ENCODE results near the gene ROCK1. TPM values are rescaled to one million over a fixed set of nuclear protein-coding genes. Genes with fewer than 3 reads are reported as not detected.
"Not testable (repeated sequence)": the region's sequence is repeated elsewhere in the genome, so short reads cannot be mapped to it uniquely, and the experiment has no call there.

ROCK1 gene
- total RNA-seq, 1 donor from 2014 or later: 59.5 TPM

GRCh38 chr18:21054252-21054821 is 57.3 kb downstream of the ROCK1 start:
- no peak for DNase-seq (ENCODE audit: low spot score)

- DNase-seq (ENCODE audit: low spot score): peak; percentile 83
These were observed 58.5 kb downstream of the ROCK1 start for GRCh38 chr18:21053127-21053526.

- no peak for DNase-seq (ENCODE audit: low spot score)
These were observed 59.2 kb downstream of the ROCK1 start for GRCh38 chr18:21052385-21052784.

DNA sequence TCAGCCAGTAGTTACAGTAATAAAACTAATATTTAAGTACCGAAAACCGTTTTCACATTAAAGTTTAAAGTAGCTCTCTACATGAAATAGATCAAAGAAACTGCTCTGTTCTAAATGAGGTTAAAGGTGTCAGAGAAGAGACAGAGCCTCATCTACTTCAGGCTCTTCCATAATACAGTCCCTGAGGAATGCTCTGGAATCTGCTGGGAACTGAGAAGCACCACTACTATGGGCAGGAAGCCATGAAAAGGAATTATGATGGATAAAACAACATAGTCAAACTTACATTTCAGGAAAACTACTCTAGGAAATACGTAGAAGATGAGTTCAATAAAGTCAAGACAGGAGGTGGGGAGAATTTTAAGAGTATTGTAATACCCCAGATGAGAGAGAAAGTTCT is 60.0 kb downstream of the ROCK1 start:
- DNase-seq (ENCODE audit: low spot score): peak; percentile 47

GRCh38 chr18:21049306-21049705 is 62.3 kb downstream of the ROCK1 start:
- no peak for DNase-seq (ENCODE audit: low spot score)

GRCh38 chr18:21047126-21047525 is 64.5 kb downstream of the ROCK1 start:
- DNase-seq (ENCODE audit: low spot score): no peak

GRCh38 chr18:21040466-21040865 is 71.1 kb downstream of the ROCK1 start:
- no peak for DNase-seq (ENCODE audit: low spot score)

DNA sequence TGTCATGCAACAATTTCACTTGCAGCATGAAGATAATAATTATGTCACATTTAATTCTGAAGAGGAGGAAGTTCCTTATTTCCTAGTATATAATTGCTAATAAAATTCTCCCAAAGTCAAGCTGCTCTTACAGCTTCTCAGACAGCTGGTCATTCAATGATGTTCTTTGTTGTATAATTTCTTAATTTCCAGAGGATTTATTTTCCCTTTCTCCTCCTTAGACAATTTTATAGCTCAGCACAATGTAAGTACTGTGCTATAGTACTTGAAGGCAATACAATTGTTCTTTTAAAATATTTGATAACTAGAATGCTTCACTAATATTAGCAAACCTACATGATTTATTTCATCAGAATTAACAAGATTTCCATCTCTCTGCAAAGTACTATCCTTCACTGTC is 73.4 kb downstream of the ROCK1 start:
- DNase-seq (ENCODE audit: low spot score): no peak

GRCh38 chr18:21031845-21032244 is 79.8 kb downstream of the ROCK1 start:
- no peak for DNase-seq (ENCODE audit: low spot score)

DNA sequence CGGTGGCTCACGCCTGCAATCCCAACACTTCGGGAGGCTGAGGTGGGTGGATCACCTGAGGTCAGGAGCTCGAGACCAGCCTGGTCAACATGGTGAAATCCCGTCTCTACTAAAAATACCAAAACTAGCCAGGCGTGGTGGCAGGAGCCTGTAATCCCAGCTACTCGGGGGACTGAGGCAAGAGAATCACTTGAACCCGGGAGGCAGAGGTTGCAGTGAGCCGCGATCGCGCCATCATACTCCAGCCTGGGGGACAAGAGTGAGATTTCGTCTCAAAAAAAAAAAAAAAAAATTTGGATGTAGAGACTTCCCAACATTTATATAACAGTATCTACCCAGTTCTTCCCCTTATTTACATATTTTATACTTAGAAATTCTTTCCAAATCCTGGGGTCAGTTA is 93.4 kb downstream of the ROCK1 start:
- DNase-seq (ENCODE audit: low spot score): not testable (repeated sequence)

DNA sequence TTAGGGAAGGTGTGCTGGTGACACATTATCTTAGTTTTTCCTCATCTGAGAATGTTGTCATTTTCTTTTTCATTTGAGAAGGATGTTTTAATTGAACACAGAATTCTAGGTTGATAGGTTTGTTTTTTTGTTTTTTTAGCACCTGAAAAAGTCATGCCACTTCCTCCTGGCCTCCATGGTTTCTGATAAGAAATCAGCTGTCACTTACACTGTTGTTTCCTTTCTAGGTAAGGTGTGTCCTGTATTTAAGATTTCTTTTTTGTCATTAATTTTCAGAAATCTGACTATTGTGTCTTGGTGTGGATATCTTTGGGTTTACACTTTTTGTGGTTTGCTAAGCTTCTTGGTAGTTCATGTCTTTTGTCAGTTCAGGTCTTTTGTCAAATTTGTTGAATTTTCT is 99.3 kb downstream of the ROCK1 start:
- no peak for DNase-seq (ENCODE audit: low spot score)

DNA sequence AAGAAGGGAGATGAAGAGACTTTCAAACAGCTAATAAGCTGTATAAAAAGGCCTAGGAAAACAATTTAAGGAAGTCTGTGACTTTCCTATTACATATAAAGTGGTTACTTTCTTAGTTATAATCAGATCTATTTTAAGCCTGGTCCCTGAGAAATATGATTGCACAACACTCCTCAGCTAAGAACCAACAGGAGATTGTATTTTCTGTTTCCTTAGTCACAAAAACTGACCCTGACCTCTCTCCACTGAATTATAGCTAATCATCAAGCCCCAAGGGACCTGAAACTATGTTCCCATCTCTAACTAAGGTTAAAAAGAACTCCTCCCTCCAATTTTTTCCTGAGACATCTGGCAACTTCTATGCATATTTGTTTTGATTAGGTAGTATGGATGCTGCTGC is 106.9 kb downstream of the ROCK1 start:
- peak; percentile 40 for DNase-seq (ENCODE audit: low spot score)

GRCh38 chr18:21000667-21001066 is 110.9 kb downstream of the ROCK1 start:
- DNase-seq (ENCODE audit: low spot score): no peak

DNA sequence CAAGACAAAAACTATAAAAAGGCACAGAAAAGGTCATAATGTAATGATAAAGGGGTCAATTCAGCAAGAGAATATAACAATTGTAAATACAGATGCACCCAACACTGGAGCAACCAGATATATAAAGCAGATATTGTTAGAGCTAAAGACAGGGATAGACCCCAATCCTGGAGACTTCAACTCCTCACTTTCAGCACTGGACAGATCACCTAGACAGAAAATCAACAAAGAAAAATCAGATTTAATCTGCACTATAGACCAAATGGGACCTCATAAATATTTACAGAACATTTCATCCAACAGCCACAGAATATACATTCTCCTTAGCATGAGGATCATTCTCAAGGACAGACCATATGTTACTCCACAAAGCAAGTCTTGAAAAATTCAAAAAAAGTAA is 114.2 kb downstream of the ROCK1 start:
- DNase-seq (ENCODE audit: low spot score): no peak

DNA sequence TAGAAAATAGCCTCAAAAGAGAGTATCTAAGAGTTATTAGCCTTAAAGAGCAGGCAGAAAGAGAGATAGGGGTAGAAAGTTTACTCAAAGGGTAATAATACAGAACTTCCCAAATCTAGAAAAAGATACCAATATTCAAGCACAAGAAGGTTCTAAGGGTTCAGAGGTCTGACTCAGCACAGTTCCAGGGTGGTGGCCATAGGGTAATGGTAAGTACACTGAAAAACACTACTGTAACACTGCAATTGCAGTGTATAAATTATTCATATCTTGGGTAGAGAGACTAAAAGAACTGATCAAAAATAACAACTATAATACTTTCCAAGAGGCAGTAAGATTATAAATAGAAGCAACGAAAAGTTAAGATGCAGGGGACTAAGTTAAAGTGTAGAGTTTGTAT is 115.2 kb downstream of the ROCK1 start:
- no peak for DNase-seq (ENCODE audit: low spot score)

DNA sequence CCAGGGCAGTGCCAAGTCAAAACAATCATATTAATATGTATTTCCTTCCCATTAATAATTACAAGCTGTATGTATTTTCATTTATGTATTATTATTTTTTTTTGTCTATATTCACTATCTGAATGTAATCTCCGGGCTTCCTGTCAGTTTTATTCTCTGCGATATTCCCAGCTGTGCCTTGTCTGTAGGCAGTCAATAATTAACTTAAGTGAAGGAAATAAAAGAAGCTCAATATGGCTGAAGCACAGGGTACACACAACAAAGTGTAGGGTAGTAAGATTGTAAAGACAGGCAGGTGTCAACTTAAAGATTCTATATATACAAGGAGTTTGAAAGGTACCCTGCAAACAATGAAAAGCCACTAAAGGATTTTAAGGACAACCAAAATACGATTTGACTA is 122.9 kb downstream of the ROCK1 start:
- DNase-seq (ENCODE audit: low spot score): no peak

DNA sequence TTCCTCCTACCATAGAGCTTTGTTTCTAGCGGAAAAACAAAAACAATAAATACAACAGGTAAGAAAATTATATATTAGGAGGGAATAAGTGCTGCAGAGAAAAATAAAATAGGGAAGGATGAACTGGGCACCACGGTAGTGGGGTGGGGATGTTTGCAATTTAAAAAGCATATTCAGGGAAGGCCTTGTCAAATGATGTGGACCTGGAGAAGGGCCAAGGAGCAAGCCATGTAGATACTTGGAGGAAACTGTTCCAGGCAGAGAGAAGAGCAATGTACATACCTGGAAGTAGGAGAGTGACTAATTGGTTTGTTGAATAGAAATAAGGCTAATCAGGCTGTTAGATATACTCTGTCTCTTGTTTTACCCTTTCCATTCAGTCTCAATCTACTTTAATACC is 136.5 kb downstream of the ROCK1 start:
- DNase-seq (ENCODE audit: low spot score): no peak

DNA sequence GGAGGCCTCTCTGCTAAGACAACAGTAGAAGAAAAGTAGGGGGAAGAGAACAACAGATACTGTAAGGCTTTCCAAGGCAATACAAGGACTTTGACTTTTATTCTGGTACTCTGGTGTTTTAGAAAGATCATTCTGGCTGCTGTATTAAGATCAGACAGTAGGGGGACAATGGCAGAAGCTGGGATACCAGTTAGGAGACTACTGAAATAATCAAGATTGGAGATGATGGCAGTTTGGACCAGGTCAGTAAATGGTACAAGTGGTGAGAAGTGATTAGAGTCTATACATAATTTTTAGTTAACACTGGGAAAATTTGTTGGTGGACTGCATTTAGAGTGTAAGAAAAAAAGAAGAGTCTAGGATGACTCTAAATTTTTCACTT is 139.7 kb downstream of the ROCK1 start:
- DNase-seq (ENCODE audit: low spot score): peak; percentile 2

DNA sequence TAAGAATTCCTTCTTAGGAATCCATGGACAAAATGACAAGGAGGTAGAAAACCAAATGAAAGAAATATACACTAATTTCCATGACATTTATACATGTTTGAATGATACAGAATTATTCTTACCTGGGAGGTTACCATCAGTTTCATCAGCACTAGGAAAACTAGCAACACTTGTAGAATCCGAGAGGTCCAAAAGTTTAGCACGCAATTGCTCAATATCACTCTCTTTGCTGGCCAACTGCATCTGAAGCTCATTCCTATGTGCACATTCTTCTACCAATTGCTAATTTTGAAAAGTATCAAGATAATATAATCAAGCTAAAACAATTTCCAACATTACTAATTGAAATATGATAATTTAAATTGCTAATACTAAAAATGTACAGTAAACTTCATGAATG is 144.8 kb downstream of the ROCK1 start:
- DNase-seq (ENCODE audit: low spot score): no peak

- no peak for DNase-seq (ENCODE audit: low spot score)
These were observed 148.6 kb downstream of the ROCK1 start for GRCh38 chr18:20963027-20963426.

- DNase-seq (ENCODE audit: low spot score): no peak
These were observed 150.9 kb downstream of the ROCK1 start for GRCh38 chr18:20960735-20961134.

GRCh38 chr18:20950827-20951226 is 160.8 kb downstream of the ROCK1 start:
- DNase-seq (ENCODE audit: low spot score): not testable (repeated sequence)
